ENCODE measurements around the gene TMEM117.

DNA sequence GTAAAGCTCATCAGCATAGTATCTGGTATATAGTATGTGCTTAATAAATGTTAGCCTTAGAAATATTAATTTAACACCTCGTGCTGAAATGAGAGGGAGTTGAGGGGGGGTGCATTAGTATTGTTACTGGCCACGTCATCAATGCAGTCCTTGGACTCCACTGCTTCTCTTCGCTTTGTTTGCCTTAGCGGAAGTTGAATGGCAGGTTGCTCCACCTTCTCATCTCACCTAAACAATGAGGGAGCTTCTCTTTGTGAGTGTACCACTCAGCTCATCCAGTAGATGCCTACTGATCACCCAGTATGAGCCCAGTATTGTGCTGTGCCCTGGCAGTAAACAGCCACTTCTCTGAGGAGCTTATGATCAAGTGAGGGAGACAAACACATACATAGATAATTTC is 4.5 kb downstream of the TMEM117 start:
- TF ChIP-seq, protein P1, sequence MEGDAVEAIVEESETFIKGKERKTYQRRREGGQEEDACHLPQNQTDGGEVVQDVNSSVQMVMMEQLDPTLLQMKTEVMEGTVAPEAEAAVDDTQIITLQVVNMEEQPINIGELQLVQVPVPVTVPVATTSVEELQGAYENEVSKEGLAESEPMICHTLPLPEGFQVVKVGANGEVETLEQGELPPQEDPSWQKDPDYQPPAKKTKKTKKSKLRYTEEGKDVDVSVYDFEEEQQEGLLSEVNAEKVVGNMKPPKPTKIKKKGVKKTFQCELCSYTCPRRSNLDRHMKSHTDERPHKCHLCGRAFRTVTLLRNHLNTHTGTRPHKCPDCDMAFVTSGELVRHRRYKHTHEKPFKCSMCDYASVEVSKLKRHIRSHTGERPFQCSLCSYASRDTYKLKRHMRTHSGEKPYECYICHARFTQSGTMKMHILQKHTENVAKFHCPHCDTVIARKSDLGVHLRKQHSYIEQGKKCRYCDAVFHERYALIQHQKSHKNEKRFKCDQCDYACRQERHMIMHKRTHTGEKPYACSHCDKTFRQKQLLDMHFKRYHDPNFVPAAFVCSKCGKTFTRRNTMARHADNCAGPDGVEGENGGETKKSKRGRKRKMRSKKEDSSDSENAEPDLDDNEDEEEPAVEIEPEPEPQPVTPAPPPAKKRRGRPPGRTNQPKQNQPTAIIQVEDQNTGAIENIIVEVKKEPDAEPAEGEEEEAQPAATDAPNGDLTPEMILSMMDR (IDR thresholded peaks at IDR 0.05): no peak
- TF ChIP-seq EP300 (IDR thresholded peaks at IDR 0.05): no peak
- no peak for TF ChIP-seq POLR2AphosphoS5 (IDR thresholded peaks at IDR 0.05)
- TF ChIP-seq POLR2A (IDR thresholded peaks at IDR 0.05): no peak

Measured in sigmoid colon (tissue), 4 donors.